Measurements from ENCODE around the gene KRTAP10-3. TPM values are rescaled to one million over a fixed set of nuclear protein-coding genes. Genes with fewer than 3 reads are reported as not detected.

Gene KRTAP10-3
- polyA plus RNA-seq, 2 of the 4 experiments (the other 2 are of a cell fraction): not detected

DNA sequence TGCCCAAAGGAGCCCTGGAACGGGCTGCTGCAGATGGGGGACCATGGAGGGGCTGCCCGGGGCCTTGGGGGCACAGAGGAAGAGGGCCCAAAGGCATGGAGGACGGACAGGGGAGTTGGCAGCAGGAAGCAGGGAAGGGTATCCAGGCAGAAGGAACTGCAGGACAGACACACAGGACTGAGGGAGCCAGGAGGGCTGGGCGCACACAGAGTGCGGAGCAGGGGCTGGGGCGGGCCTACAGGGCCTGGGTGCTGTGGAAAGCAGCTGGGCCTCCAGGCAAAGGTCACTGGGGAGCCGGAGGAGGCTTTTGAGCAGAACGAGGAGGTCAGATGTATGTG, 46.7 kb downstream of the KRTAP10-3 start:
- FAIRE-seq (no peak), ATAC-seq (no peak), DNase-seq (ENCODE audit: low read depth in 1 of 2, low spot score in 1 of 2) (no peak)
- Histone ChIP-seq H3K27ac (no peak overlapping the region), H3K9me3 (no peaks in the 10 kb centered on the region), H3K4me3 (no peak overlapping the region), H3K4me1 (no peaks in the 10 kb centered on the region), H3K4me2 (no peak overlapping the region)
- TF ChIP-seq HOXB13 (CRISPR knock-in tag; IDR thresholded peaks at IDR 0.05; ENCODE audit: low read depth) (no peak), NR3C1 (IDR thresholded peaks at IDR 0.05) (no peak), EHMT2 (IDR thresholded peaks at IDR 0.05; ENCODE audit: low read depth) (no peak), CHD2 (IDR thresholded peaks at IDR 0.05; ENCODE audit: low read length, partially characterized antibody) (no peak), SMC3 (IDR thresholded peaks at IDR 0.05) (no peak), CTCF (IDR thresholded peaks at IDR 0.05) (no peak), FOSL2 (IDR thresholded peaks at IDR 0.05) (no peak), FOSL2 (CRISPR knock-in tag; IDR thresholded peaks at IDR 0.05) (no peak), JUN (IDR thresholded peaks at IDR 0.05) (no peak), MAZ (IDR thresholded peaks at IDR 0.05; ENCODE audit: borderline replicate concordance, low read depth, low read length) (no peak), BHLHE40 (IDR thresholded peaks at IDR 0.05; ENCODE audit: low read depth, low read length) (no peak)
- TF ChIP-seq, protein P1, sequence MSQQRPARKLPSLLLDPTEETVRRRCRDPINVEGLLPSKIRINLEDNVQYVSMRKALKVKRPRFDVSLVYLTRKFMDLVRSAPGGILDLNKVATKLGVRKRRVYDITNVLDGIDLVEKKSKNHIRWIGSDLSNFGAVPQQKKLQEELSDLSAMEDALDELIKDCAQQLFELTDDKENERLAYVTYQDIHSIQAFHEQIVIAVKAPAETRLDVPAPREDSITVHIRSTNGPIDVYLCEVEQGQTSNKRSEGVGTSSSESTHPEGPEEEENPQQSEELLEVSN (IDR thresholded peaks at IDR 0.05; ENCODE audit: borderline replicate concordance, low read depth): no peak
- TF ChIP-seq, protein P2, sequence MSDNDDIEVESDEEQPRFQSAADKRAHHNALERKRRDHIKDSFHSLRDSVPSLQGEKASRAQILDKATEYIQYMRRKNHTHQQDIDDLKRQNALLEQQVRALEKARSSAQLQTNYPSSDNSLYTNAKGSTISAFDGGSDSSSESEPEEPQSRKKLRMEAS (IDR thresholded peaks at IDR 0.05): no peak
- TF ChIP-seq, protein P3, sequence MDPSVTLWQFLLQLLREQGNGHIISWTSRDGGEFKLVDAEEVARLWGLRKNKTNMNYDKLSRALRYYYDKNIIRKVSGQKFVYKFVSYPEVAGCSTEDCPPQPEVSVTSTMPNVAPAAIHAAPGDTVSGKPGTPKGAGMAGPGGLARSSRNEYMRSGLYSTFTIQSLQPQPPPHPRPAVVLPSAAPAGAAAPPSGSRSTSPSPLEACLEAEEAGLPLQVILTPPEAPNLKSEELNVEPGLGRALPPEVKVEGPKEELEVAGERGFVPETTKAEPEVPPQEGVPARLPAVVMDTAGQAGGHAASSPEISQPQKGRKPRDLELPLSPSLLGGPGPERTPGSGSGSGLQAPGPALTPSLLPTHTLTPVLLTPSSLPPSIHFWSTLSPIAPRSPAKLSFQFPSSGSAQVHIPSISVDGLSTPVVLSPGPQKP (IDR thresholded peaks at IDR 0.05; ENCODE audit: low read depth, low read length): no peak
- TF ChIP-seq, protein P4, sequence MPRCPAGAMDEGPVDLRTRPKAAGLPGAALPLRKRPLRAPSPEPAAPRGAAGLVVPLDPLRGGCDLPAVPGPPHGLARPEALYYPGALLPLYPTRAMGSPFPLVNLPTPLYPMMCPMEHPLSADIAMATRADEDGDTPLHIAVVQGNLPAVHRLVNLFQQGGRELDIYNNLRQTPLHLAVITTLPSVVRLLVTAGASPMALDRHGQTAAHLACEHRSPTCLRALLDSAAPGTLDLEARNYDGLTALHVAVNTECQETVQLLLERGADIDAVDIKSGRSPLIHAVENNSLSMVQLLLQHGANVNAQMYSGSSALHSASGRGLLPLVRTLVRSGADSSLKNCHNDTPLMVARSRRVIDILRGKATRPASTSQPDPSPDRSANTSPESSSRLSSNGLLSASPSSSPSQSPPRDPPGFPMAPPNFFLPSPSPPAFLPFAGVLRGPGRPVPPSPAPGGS (IDR thresholded peaks at IDR 0.05): no peak
- TF ChIP-seq, protein P5, sequence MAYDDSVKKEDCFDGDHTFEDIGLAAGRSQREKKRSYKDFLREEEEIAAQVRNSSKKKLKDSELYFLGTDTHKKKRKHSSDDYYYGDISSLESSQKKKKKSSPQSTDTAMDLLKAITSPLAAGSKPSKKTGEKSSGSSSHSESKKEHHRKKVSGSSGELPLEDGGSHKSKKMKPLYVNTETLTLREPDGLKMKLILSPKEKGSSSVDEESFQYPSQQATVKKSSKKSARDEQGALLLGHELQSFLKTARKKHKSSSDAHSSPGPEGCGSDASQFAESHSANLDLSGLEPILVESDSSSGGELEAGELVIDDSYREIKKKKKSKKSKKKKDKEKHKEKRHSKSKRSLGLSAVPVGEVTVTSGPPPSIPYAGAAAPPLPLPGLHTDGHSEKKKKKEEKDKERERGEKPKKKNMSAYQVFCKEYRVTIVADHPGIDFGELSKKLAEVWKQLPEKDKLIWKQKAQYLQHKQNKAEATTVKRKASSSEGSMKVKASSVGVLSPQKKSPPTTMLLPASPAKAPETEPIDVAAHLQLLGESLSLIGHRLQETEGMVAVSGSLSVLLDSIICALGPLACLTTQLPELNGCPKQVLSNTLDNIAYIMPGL (CRISPR knock-in tag; IDR thresholded peaks at IDR 0.05; ENCODE audit: borderline replicate concordance): no peak
- WGBS (ENCODE audit: missing lambda C conversion rate): 58% methylated on average over 6 of the region's 8 CpGs
- POLR2A ChIA-PET: no interaction called here
- CTCF ChIA-PET: interaction anchor here (1.9 to 2.3 kb wide), 2 partner anchors 16 to 281 kb away, joined by 5 to 6 read pairs; no protein-coding TSS in a partner anchor

- no peak for FAIRE-seq
- no peaks in the 10 kb centered on the region for H3K9me3 ChIP-seq
- WGBS (ENCODE audit: missing lambda C conversion rate): 65% methylated on average over 4 of the region's 11 CpGs
- H3K4me3 ChIP-seq: no peak overlapping the region
- DNase-seq (ENCODE audit: low read depth in 1 of 2, low spot score in 1 of 2): no peak
- ATAC-seq: no peak
- H3K27ac ChIP-seq: no peak overlapping the region
- H3K4me2 ChIP-seq: no peak overlapping the region
- ChIA-PET POLR2A (no interaction called here), CTCF (interaction anchor here (0.9 to 2.4 kb wide), 15 partner anchors 11 to 282 kb away, joined by 3 to 14 read pairs (median 5); no protein-coding TSS in a partner anchor)
- no peaks in the 10 kb centered on the region for H3K4me1 ChIP-seq
- TF ChIP-seq SREBF2 (IDR thresholded peaks at IDR 0.05) (no peak), CEBPB (IDR thresholded peaks at IDR 0.05) (no peak), POLR2AphosphoS2 (conservative IDR thresholded peaks at IDR 0.05; ENCODE audit: low read length) (no peak), NFE2L2 (conservative IDR thresholded peaks at IDR 0.05; ENCODE audit: low read length) (no peak), RFX5 (IDR thresholded peaks at IDR 0.05) (no peak), MYC (IDR thresholded peaks at IDR 0.05; ENCODE audit: borderline replicate concordance, low read length) (no peak), KDM5A (IDR thresholded peaks at IDR 0.05) (no peak)
- TF ChIP-seq, protein P6, sequence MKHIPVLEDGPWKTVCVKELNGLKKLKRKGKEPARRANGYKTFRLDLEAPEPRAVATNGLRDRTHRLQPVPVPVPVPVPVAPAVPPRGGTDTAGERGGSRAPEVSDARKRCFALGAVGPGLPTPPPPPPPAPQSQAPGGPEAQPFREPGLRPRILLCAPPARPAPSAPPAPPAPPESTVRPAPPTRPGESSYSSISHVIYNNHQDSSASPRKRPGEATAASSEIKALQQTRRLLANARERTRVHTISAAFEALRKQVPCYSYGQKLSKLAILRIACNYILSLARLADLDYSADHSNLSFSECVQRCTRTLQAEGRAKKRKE (CRISPR knock-in tag; IDR thresholded peaks at IDR 0.05; ENCODE audit: low read depth): no peak
- TF ChIP-seq, protein P7, sequence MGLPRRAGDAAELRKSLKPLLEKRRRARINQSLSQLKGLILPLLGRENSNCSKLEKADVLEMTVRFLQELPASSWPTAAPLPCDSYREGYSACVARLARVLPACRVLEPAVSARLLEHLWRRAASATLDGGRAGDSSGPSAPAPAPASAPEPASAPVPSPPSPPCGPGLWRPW (IDR thresholded peaks at IDR 0.05): no peak
- TF ChIP-seq, protein P8, sequence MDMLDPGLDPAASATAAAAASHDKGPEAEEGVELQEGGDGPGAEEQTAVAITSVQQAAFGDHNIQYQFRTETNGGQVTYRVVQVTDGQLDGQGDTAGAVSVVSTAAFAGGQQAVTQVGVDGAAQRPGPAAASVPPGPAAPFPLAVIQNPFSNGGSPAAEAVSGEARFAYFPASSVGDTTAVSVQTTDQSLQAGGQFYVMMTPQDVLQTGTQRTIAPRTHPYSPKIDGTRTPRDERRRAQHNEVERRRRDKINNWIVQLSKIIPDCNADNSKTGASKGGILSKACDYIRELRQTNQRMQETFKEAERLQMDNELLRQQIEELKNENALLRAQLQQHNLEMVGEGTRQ (IDR thresholded peaks at IDR 0.05): no peak
- TF ChIP-seq, protein P5 (CRISPR knock-in tag; IDR thresholded peaks at IDR 0.05; ENCODE audit: borderline replicate concordance): no peak
Measured at GRCh38 chr21:44511219-44511937, 47.2 kb downstream of the KRTAP10-3 start.

Data from A549 (cell line).